ENCODE measurements around the gene PTH2R.
"Not testable (repeated sequence)": the region's sequence is repeated elsewhere in the genome, so short reads cannot be mapped to it uniquely, and the experiment has no call there.

PTH2R gene

GRCh38 chr2:208396796-208397195 lies 9.8 kb upstream of the PTH2R start:
- not testable (repeated sequence) for DNase-seq (ENCODE audit: low read depth)

DNA sequence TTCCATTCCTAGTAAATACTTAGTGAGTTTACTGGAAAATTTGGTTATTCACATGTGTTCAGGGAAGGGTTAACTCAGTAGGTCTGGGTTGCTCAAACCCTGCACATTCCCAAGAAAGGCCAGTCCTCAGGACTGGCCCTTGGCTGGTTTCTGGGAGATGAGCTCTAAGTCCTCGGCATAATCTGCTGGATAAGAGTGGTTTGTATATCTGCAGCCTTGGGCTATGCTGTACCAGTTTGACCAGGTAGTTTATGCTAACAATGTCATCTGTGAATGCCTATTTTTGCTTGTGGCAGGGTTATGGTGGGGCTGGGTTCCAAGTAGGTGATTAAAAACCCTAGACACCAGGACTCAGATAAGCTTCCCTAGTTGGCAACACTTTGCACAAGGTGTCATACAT lies 7.4 kb upstream of the PTH2R start:
- no peak for DNase-seq (ENCODE audit: low read depth)

- DNase-seq (ENCODE audit: low read depth), result no peak
These were observed 1.1 kb downstream of the PTH2R start for GRCh38 chr2:208407667-208408066.

DNA sequence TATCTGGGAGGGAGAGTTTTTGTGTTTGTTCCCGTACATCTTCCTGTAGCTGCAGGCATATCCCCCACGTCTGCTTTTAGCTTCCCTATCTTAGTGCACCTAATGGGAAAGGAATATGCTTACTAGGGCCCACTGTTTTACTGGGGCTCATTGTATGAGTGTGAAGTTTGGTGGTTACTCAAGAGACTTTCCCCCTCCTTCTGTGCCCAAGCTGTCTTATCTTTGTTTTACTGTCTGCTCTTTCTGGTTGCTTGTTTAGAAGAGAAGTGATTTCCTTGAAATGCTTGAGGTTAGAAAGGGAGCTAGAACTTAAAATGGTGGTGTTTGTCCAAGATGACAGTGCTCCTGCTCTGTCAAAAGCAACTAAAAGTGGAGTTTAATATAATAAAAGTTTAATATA lies 7.3 kb downstream of the PTH2R start:
- DNase-seq (ENCODE audit: low read depth), result no peak

DNA sequence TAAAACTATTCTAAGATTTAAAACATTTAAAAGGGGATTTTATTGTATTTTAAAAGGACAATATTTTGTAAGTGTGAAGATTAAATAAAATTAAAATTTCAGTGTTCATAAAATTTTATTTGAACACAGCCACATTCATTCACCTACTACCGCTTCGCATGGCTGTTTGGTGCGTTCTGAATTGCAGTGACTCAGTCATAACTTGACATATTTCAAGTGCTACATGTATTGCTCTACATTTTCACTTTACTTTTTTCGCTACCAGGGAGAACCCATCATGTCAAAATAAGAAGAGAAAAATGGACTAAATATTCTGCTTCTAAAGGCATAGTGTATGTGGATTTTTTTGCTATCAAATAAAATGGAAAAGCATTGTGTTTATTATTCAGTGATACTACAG lies 8.7 kb downstream of the PTH2R start:
- DNase-seq (ENCODE audit: low read depth), result no peak

DNA sequence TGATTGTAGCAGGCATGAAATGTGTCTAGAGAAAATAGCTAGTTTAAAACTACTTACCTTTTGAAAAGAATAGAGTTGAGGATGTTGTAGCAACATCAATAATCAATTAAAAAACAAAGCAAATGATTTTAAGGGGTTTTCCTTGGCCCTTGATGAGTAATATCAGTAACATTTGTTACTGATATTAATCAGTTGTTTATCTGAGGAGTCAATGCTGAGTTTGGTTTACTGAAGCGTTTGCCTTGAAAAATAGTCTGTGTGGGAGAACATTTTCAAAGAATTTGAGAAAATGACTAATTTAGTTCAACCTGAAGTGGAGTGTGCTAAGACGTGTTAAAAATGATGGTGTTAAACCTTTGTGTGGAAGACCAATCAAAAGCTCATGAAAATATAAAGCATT lies 9.3 kb downstream of the PTH2R start:
- no peak for DNase-seq (ENCODE audit: low read depth)

DNA sequence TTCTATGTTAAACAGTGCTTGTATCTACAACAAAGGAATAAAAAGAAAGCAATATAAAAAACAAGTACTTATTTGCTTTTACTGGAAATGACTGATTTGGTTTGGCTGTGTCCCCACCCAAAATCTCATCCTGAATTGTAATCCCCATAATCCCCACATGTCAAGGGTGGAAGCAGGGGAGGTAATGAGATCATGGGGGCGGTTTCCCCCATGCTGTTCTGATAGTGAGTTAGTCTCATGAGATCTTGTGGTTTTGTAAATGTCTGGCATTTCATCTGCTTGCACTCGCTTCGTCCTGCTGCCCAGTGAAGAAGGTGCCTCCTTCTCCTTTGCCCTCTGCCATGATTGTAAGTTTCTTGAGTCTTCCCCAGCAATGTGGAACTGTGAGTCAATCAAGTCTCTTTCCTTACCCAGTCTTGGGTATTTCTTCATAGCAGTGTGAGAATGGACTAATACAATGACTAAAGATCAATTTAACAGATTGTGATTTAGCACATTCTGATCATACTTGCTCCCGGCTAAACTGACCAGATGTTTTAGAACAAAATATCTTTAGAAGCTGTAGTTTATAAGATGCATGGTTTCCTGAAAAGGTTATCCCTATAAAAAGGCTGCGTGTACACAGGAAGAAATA lies 19.9 kb downstream of the PTH2R start:
- DNase-seq (ENCODE audit: low read depth), result no peak

- DNase-seq (ENCODE audit: low read depth), result no peak
These were observed 31.2 kb downstream of the PTH2R start for GRCh38 chr2:208437755-208438154.

- DNase-seq (ENCODE audit: low read depth), result no peak
These were observed 34.1 kb downstream of the PTH2R start for GRCh38 chr2:208440716-208441115.

DNA sequence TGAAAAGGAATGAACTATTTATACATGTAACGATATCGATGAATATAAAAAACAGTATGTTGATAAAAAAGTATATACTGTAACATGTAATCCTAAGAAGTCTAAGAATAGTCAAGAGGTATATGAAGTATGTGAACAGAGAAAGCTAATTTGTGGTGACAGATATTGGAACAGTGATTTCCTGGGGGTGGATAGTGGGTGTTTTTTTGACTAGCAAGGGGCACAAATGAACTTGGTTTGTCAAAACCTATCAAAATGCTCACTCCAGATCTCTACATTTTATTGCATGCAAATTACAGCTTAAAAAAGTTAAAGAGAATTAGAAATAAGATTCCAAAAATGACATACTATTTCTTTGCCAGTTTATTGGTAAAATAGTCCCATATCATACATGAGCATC lies 35.4 kb downstream of the PTH2R start:
- DNase-seq (ENCODE audit: low read depth), result no peak

DNA sequence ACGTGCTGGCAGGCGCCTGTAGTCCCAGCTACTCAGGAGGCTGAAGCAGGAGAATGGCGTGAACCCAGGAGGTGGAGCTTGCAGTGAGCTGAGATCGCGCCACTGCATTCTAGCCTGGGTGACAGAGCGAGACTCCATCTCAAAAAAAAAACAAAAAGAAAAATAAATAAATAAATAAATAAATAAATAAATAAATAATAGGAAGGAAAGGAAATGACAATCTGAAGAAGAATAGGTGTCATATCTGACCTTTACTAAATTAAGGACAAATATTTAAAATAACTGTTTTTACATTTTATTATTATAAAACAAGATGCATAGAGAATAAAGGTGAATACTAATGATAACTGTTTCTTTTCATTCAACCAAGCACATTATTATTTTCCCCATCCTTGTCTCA lies 40.9 kb downstream of the PTH2R start:
- not testable (repeated sequence) for DNase-seq (ENCODE audit: low read depth)

GRCh38 chr2:208451061-208451460 lies 44.5 kb downstream of the PTH2R start:
- DNase-seq (ENCODE audit: low read depth), result no peak

GRCh38 chr2:208454861-208455260 lies 48.3 kb downstream of the PTH2R start:
- DNase-seq (ENCODE audit: low read depth), result no peak

DNA sequence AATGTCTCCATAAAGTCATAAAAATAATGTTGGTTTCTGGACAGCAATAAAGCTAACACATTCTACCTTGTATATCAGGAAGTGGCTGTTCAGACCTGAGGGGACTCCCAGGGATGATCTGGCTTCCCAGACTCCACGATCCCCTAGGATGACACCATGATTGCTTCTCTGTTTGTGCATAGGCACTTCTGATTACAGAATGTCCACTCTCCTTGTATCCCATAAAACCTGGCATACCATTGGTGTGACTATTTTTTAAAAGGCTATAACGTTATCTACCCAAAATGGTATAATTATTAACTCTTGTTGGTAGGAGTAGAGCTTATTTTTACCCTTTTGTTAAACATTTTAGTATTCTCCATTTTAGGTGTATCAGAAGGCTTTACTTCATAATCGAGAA lies 57.1 kb downstream of the PTH2R start:
- DNase-seq (ENCODE audit: low read depth), result no peak

- no peak for DNase-seq (ENCODE audit: low read depth)
These were observed 57.6 kb downstream of the PTH2R start for GRCh38 chr2:208464205-208464604.

- no peak for DNase-seq (ENCODE audit: low read depth)
These were observed 59.7 kb downstream of the PTH2R start for GRCh38 chr2:208466151-208466919.

GRCh38 chr2:208466920-208467298 lies 60.3 kb downstream of the PTH2R start:
- DNase-seq (ENCODE audit: low read depth), result no peak

GRCh38 chr2:208467564-208467963 lies 61.0 kb downstream of the PTH2R start:
- DNase-seq (ENCODE audit: low read depth), result no peak

DNA sequence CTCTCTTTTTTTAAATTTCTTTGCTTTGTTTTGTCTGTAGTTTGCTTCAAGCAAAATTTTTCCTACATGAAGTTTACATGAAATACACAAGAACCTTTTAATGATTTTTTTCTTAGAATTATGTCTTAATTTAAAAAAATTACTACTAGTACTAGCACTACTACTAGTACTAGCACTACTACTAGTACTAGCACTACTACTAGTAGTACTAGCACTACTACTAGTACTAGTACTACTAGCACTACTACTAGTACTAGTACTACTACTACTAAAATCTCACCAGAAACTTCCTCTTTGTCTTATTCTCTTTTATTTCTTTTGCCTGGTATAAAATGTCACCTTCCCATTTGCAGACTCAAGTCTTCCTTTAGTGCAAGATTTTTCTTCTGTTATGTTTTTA lies 71.1 kb downstream of the PTH2R start:
- no peak for DNase-seq (ENCODE audit: low read depth)

- DNase-seq (ENCODE audit: low read depth), result no peak
These were observed 72.8 kb downstream of the PTH2R start for GRCh38 chr2:208479342-208479741.

DNA sequence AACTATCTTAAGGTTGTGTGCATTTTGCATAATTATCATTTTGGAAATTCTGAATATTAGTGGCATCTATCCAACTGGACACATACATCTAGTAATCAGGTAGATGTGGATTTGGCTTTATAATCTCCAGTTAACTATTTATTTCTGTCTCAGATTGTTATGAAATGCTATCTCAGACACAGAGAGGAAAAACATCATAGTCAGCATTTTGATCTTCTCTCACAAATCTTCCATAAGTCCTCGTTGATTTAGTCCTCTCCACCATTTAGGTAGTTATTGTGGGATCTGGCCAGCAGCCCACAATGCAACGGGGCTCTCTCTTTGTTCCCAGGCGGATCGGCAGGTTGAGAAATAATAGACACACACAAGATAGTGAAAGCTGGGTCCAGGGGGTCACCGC lies 75.4 kb downstream of the PTH2R start:
- not testable (repeated sequence) for DNase-seq (ENCODE audit: low read depth)

GRCh38 chr2:208482453-208483015 lies 75.9 kb downstream of the PTH2R start:
- DNase-seq (ENCODE audit: low read depth), result not testable (repeated sequence)

- DNase-seq (ENCODE audit: low read depth), result no peak
These were observed 78.8 kb downstream of the PTH2R start for GRCh38 chr2:208485390-208485789.
